ENCODE results near the gene RGMA. TPM values are rescaled to one million over a fixed set of nuclear protein-coding genes. Genes with fewer than 3 reads are reported as not detected.

RGMA gene
- total RNA-seq, 2 donors from 2014 or later = 37.7 to 67.1 TPM

DNA sequence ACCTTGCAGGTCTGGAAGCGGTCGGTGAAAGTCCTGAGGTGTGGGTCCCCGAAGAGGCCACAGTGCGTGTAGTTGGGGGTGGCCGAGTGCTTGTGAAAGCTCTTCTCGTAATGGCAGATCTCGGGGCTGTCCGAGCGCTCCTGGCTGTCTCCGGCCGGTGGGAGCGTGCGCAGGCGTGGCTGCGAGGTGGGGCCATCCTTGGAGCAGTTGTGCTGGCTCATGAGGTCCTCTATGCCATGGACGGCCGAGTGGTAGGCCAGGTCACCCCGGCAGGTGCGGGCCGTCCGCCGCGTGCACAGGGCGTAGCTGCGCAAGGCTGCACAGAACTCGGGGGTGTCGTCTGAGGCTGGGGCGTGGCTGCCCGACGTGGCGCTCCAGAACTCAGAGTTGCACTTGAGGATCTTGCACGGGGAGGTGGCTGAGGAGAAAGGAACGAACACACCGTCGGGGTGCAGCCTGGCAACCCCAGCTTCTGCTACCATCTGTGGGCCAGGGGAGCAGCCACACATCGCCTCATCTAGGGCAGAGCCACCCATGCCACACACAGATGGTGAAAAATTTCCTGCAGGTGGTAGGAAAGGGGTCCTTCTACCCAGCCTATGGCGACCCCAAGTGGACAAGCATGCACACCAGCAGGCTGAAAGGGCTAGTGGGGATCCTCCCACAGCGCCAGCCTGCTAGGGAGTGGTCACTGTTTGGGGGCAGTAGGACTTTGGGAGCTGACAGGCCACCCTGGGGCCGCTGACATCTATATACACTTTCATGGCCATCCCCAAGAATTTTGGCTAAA, 36.7 kb downstream of the RGMA start:
- H3K27ac Mint-ChIP-seq = no peak overlapping the region
- peaks cover 83% of the 10 kb centered on the region for H3K36me3 Mint-ChIP-seq (ENCODE audit: low read depth)
- WGBS, 2 experiments (ENCODE audit: insufficient coverage in 1 of 2, insufficient read length in 1 of 2) = 94 to 95% methylated on average over 35 to 39 of the region's 39 CpGs

DNA sequence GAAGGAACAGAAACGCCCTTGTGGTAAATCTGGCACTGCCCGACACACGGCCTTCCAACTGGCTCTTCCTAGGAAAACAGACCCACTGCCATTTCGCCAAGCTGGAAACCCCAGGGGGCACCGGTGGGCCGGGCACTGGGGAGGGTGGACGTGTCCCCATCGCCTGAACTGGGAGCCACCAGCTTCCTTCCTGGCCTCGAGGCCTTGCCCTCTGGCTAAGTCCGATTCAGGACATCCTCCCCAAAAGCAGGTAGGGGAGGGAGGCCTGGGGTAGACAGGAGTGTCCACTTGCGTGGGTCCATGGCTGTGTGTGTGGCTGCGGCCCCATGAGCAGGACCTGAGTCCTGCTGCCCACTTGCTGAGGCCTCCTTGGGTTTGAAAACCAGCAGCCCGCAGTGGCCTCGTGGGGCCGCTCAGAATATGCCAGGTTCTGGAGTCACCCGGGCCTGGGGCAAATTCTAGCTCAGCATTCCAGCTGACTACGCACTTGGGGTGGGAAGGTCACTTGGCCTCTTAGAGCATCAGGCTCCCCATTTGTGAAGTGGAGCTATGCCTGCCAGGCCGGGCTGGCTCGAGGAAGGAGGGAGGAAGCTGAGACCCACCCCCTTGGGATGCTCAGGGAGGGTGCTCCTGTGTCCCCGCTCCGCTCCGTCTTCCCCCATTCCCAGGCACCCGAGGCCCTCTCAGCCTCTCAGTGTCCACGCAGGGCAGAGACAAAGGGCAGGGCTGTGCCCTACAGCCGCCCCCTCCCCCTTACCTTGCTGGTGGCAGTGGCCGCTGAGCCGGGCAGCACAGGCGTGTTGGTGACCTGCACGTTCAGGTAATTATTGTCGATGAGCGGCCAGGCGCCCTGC, 37.5 kb downstream of the RGMA start:
- H3K36me3 ChIP-seq (ENCODE audit: control insufficient read depth, insufficient read depth, low read length) = peaks cover 72% of the 10 kb centered on the region
- DNase-seq = no peak
- H3K4me3 Mint-ChIP-seq = no peak overlapping the region
- peaks cover 83% of the 10 kb centered on the region for H3K36me3 Mint-ChIP-seq (ENCODE audit: low read depth)
- peaks cover 4% of the 10 kb centered on the region for H3K9me3 Mint-ChIP-seq
- TF ChIP-seq, protein P1, sequence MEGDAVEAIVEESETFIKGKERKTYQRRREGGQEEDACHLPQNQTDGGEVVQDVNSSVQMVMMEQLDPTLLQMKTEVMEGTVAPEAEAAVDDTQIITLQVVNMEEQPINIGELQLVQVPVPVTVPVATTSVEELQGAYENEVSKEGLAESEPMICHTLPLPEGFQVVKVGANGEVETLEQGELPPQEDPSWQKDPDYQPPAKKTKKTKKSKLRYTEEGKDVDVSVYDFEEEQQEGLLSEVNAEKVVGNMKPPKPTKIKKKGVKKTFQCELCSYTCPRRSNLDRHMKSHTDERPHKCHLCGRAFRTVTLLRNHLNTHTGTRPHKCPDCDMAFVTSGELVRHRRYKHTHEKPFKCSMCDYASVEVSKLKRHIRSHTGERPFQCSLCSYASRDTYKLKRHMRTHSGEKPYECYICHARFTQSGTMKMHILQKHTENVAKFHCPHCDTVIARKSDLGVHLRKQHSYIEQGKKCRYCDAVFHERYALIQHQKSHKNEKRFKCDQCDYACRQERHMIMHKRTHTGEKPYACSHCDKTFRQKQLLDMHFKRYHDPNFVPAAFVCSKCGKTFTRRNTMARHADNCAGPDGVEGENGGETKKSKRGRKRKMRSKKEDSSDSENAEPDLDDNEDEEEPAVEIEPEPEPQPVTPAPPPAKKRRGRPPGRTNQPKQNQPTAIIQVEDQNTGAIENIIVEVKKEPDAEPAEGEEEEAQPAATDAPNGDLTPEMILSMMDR (conservative IDR thresholded peaks at IDR 0.05) = no peak
- no peak overlapping the region for H3K27ac ChIP-seq (ENCODE audit: low read depth, low read length)
- H3K27me3 ChIP-seq (ENCODE audit: control insufficient read depth, insufficient read depth, low read length, poor library complexity, severe bottlenecking) = no peaks in the 10 kb centered on the region
- H3K27ac Mint-ChIP-seq = no peak overlapping the region
- H3K27me3 Mint-ChIP-seq (ENCODE audit: insufficient read depth) = no peaks in the 10 kb centered on the region
- no peak overlapping the region for H3K4me3 ChIP-seq (ENCODE audit: low read length)
- H3K4me1 Mint-ChIP-seq = no peaks in the 10 kb centered on the region
- H3K9ac ChIP-seq (ENCODE audit: extremely low read depth, low read length, poor library complexity, severe bottlenecking) = no peak overlapping the region
- peaks cover 7% of the 10 kb centered on the region for H3K9me3 ChIP-seq (ENCODE audit: control insufficient read depth, low read length)
- no peaks in the 10 kb centered on the region for H3K4me1 ChIP-seq (ENCODE audit: control insufficient read depth, insufficient read depth, low read length)
- 95 to 98% methylated on average over 13 to 32 of the region's 32 CpGs for WGBS, 2 experiments (ENCODE audit: insufficient coverage in 1 of 2, insufficient read length in 1 of 2)

More for the DNA sequence above, 36.7 kb downstream of the RGMA start:
- no peaks in the 10 kb centered on the region for H3K27me3 ChIP-seq (ENCODE audit: control insufficient read depth, insufficient read depth, low read length, poor library complexity, severe bottlenecking)
- H3K9me3 ChIP-seq (ENCODE audit: control insufficient read depth, low read length) = no peaks in the 10 kb centered on the region
- no peak overlapping the region for H3K4me3 ChIP-seq (ENCODE audit: low read length)
- no peaks in the 10 kb centered on the region for H3K27me3 Mint-ChIP-seq (ENCODE audit: insufficient read depth)
- no peaks in the 10 kb centered on the region for H3K4me1 ChIP-seq (ENCODE audit: control insufficient read depth, insufficient read depth, low read length)
- H3K4me3 Mint-ChIP-seq = no peak overlapping the region
- TF ChIP-seq, protein P1 (conservative IDR thresholded peaks at IDR 0.05) = peak; percentile 62
- DNase-seq = peak; percentile 72
- no peak overlapping the region for H3K27ac ChIP-seq (ENCODE audit: low read depth, low read length)
- peaks cover under 1% of the 10 kb centered on the region for H3K4me1 Mint-ChIP-seq
- H3K9ac ChIP-seq (ENCODE audit: extremely low read depth, low read length, poor library complexity, severe bottlenecking) = no peak overlapping the region
- peaks cover 72% of the 10 kb centered on the region for H3K36me3 ChIP-seq (ENCODE audit: control insufficient read depth, insufficient read depth, low read length)
- H3K9me3 Mint-ChIP-seq = no peaks in the 10 kb centered on the region

DNA sequence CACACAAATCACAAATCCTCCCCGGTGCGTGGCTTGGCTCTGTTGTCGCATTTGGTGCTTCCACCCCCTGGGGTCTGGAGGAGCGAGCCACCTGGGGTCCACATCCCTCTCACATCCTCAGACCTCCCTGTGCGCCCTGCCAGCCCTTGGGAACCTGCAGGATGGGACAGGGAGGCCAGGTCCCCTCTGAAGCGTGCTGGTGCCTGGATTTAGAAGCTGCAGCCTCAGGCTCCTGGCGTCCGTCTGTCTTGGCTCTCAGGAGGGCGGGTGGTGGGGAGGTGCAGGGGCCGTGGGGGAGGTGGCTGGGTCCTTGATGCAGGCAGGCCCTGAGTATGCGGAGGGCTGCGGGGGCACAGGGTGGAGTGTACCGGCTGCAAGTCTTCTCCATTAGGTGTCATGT, 38.4 kb downstream of the RGMA start:
- Histone ChIP-seq H3K9ac (ENCODE audit: extremely low read depth, low read length, poor library complexity, severe bottlenecking) (no peak overlapping the region), H3K27me3 (ENCODE audit: control insufficient read depth, insufficient read depth, low read length, poor library complexity, severe bottlenecking) (no peaks in the 10 kb centered on the region), H3K27ac (ENCODE audit: low read depth, low read length) (peak overlapping the region; percentile 9), H3K36me3 (ENCODE audit: control insufficient read depth, insufficient read depth, low read length) (peaks cover 76% of the 10 kb centered on the region), H3K9me3 (ENCODE audit: control insufficient read depth, low read length) (peaks cover 13% of the 10 kb centered on the region), H3K4me3 (ENCODE audit: low read length) (no peak overlapping the region), H3K4me1 (ENCODE audit: control insufficient read depth, insufficient read depth, low read length) (no peaks in the 10 kb centered on the region)
- H3K27me3 Mint-ChIP-seq (ENCODE audit: insufficient read depth) = no peaks in the 10 kb centered on the region
- no peak for DNase-seq
- TF ChIP-seq, protein P1 (conservative IDR thresholded peaks at IDR 0.05) = no peak
- peaks cover 10% of the 10 kb centered on the region for H3K9me3 Mint-ChIP-seq
- peaks cover 83% of the 10 kb centered on the region for H3K36me3 Mint-ChIP-seq (ENCODE audit: low read depth)
- H3K4me1 Mint-ChIP-seq = no peaks in the 10 kb centered on the region
- no peak overlapping the region for H3K4me3 Mint-ChIP-seq
- 94 to 100% methylated on average over 3 to 13 of the region's 13 CpGs for WGBS, 2 experiments (ENCODE audit: insufficient coverage in 1 of 2, insufficient read length in 1 of 2)
- no peak overlapping the region for H3K27ac Mint-ChIP-seq

All from endodermal cell (in vitro differentiated cells).